ENCODE data around the gene CCDC57.
"Not testable (repeated sequence)": the region's sequence is repeated elsewhere in the genome, so short reads cannot be mapped to it uniquely, and the experiment has no call there.

The CCDC57 gene

DNA sequence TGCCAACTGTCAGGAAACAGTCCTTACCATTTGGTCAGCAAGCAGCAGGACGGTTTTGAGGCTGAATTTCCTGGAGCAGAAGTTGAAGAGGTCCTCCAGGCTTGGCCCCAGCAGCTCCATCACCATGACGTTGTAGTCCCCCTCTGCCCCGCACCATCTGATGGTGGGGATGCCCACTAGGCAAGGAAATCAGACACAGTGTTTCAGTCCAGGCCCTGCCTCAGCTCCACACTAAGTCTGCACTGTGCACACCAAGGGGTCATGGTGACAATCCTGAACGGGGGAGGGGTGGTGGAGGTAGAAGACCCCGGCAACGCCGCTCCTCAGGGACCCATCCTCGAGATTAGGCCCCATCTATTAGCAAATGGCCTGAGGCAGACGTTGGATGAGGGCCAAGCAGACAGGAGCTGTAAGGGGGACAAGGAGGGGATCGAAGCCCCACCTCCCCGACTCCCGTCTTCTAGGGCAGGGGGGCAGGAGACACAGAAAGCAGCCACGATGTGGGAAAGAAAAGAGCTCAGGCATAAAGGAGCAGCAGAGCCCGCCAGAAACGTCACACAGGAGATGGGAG is 42.8 kb upstream of the CCDC57 start:
- no peak for TF ChIP-seq CTCF (conservative IDR thresholded peaks at IDR 0.05; ENCODE audit: low read length)
- H3K4me3 ChIP-seq (ENCODE audit: low read length): no peak overlapping the region
- DNase-seq (ENCODE audit: low read depth): no peak

DNA sequence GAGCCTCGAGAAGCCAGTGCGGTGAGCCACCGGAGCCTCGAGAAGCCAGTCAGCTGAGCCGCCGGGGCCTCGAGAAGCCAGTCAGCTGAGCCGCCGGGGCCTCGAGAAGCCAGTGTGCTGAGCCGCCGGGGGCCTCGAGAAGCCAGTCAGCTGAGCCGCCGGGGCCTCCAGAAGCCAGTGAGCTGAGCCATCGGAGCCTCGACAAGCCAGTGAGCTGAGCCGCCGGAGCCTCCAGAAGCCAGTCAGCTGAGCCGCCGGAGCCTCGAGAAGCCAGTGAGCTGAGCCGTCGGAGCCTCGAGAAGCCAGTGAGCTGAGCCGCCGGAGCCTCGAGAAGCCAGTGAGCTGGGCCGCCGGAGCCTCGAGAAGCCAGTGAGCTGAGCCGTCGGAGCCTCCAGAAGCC is 42.1 kb upstream of the CCDC57 start:
- H3K4me3 ChIP-seq (ENCODE audit: low read length); DNase-seq (ENCODE audit: low read depth): not testable (repeated sequence)

DNA sequence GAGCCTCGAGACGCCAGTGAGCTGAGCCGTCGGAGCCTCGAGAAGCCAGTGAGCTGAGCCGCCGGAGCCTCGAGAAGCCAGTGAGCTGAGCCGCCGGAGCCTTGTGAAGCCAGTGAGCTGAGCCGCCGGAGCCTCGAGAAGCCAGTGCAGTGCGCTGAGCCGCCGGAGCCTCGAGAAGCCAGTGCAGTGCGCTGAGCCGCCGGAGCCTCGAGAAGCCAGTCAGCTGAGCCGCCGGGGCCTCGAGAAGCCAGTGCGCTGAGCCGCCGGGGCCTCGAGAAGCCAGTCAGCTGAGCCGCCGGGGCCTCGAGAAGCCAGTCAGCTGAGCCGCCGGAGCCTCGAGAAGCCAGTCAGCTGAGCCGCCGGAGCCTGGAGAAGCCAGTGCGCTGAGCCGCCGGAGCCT is 41.5 kb upstream of the CCDC57 start:
- not testable (repeated sequence) for H3K4me3 ChIP-seq (ENCODE audit: low read length); DNase-seq (ENCODE audit: low read depth)

- no peak for DNase-seq (ENCODE audit: low read depth)
- no peak for TF ChIP-seq CTCF (conservative IDR thresholded peaks at IDR 0.05; ENCODE audit: low read length)
- H3K4me3 ChIP-seq (ENCODE audit: low read length): no peak overlapping the region
These were observed 40.5 kb upstream of the CCDC57 start for GRCh38 chr17:82253179-82253544.

- no peak for DNase-seq (ENCODE audit: low read depth)
- no peak for TF ChIP-seq CTCF (conservative IDR thresholded peaks at IDR 0.05; ENCODE audit: low read length)
- H3K4me3 ChIP-seq (ENCODE audit: low read length): no peak overlapping the region
These were observed 40.0 kb upstream of the CCDC57 start for GRCh38 chr17:82252511-82253178.

GRCh38 chr17:82250868-82251500 is 38.3 kb upstream of the CCDC57 start:
- no peak overlapping the region for H3K4me3 ChIP-seq (ENCODE audit: low read length)
- no peak for DNase-seq (ENCODE audit: low read depth)
- no peak for TF ChIP-seq CTCF (conservative IDR thresholded peaks at IDR 0.05; ENCODE audit: low read length)

- no peak for DNase-seq (ENCODE audit: low read depth)
- no peak for TF ChIP-seq CTCF (conservative IDR thresholded peaks at IDR 0.05; ENCODE audit: low read length)
- H3K4me3 ChIP-seq (ENCODE audit: low read length): no peak overlapping the region
These were observed 37.4 kb upstream of the CCDC57 start for GRCh38 chr17:82249896-82250581.
